GM19099 (cell line): Measurements from ENCODE around the gene MYO6.

Source experiments
- POLR2A ChIP-seq: IDR thresholded peaks from 3 replicates; pipeline ENCODE4 v1.6.1; 2011; ENCODE audit warnings: low read depth; ENCODE audit not compliant: insufficient read length; ENCODE audit errors: extremely low read depth

MYO6 gene

DNA sequence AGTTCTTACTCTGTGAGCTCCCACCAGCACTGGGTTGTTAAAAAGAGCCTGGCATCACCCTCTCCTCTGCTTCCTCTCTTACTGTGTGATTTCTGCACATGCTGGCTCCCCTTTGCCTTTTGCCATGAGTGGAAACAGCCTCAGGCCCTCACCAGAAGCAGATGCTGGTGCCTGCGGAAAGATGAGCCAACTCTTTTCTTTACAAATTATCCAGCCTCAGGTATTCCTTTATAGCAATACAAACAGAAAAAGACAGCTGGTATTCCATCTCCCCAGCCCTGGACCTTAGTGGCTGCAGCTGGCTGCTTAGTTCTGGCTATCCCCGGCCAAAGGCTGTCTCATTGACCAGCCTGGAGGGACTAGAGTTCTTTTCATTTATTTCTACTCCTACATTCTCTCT is 194.3 kb downstream of the MYO6 start:
- no peak for TF ChIP-seq POLR2A

DNA sequence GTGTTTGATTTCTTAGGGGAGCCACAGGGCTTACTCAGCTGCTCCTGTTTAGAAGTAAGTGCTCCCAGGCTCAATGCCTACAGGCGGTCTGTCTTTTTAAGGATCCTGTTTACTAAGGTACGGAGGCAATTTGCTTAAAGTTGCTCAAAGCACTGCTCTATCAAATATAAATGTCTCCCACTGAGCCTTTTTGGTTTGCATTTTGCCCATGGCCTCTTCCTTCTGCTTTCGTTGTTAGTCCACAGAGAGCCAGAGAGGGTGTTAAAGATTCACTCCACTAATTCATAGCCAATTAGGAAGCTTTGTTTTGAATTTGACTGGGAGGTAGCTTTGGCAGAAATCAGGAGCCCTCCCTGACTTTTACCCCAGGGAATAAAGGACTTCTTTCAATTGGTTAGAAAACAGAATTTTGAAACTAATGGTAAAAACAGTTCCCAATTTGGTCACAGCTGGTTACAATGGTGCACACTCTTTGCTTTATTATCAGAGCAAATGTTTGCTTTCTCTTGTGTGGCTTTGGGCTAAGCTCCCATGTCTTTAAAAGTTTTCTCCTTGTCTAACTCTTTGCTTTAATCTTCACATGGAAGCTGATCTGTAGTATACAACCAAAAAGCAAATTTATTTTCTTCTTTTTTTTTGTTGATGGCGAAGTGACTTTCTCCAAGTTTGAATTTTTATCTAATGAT is 197.2 kb downstream of the MYO6 start:
- TF ChIP-seq POLR2A: no peak

DNA sequence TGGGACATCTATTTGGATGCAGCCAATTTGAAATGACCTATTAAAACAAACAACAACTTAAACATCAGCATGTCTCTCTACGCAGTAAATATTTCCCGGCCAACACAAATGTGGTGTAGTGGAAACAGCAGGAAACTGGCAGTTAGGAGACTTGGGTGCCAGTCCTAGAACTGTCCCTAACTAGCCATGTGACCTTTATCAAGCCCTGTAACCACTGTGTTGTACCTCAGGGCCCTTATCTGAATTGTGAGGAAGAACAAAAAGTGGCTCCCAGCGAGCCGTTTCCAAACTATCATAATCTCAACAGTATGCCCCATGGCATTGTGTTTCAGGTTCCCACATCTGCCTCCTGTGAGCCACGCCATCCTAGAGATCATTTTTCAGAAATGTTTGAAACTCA is 198.9 kb downstream of the MYO6 start:
- no peak for TF ChIP-seq POLR2A

DNA sequence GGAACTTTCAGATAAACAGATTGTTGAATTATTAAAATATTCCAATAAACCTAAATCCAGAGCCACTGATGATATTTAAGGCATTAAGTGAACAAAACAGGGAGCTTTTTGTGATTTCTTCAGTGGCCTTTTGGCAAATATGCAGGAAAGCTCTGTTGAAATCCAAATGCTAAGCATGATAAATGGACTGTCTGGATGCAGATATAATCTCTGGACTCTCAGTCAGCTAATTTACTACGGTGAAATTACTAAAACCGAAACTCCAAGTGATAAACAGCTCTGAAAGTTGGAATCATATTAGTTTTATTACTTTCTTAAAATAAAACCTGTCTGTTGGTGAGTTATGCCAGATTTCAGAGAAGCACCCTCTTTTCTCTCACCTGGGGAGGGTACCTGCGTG is 203.1 kb downstream of the MYO6 start:
- no peak for TF ChIP-seq POLR2A

DNA sequence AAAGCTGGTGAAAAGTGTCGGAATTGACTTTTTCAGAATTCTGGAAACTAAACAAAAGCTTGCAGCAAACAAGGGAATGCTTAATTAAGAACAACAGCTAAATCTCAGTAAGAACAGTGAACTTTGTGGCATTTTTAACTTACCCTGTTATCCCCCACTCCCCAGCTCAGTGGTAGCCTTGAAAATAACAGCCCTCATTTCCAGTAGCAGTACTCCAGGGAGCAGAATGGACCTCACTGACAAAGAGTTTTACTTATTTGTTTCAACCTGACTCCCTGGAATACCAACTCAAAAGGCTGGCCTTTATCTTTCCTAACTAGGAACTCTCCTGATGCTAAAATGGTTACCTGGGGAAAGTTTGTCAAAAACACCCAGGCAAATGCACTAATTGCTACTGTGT is 214.5 kb downstream of the MYO6 start:
- no peak for TF ChIP-seq POLR2A

DNA sequence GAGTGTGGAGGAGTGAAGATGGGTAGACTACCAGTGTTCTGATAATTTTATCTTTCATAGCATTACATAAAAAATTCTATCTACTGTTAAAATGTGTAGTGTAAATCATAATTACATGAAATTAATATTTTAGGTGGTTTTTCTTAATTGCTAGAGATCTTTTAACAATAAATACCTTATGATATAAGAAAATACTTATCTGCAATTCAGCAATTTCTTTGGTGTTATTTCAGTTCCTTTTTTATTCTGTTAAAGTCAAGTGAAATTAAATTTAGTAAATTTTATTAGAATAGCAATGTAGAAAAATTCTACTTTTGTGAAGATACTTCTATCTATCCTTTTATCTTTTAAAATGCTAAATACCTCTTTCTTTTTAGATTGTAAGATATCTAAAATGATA is 219.1 kb downstream of the MYO6 start:
- TF ChIP-seq POLR2A: no peak
